HepG2 (cell line): ENCODE results near the gene PREX1. TPM values are rescaled to one million over a fixed set of nuclear protein-coding genes. Genes with fewer than 3 reads are reported as not detected.

Experiments
- ATAC-seq: fragments of 200-7000 bp; cut with Tn5 transposase; 3 replicates; pipeline ENCODE4 v1.9.1; 2020; ENCODE audit warnings: mild to moderate bottlenecking, moderate library complexity
- BruUV-seq: library from RNA; stranded (reverse); fragments of 400-500 nt; replicated peaks from 2 replicates; lab custom pipeline; 2021; lab: Mats Ljungman, UMichigan
- CTCF ChIA-PET: fragments of 300-600 bp; formaldehyde crosslinking; extraction: SDS; loops from one replicate; lab custom pipeline; 2021; ENCODE audit warnings: low total read pairs, inconsistent platforms, low intra/inter-chr PET ratio; lab: Yijun Ruan, JAX
- POLR2A ChIA-PET: fragments of 350-600 bp; sonication (Branson Sonifier 250); formaldehyde crosslinking; loops from one replicate; lab custom pipeline; 2020; ENCODE audit warnings: antibody characterized with exemption, inconsistent platforms; lab: Yijun Ruan, JAX
- DNase-seq: peaks from one replicate; pipeline ENCODE4 v3.0.0-alpha.2; 2015; ENCODE audit warnings: low spot score
- FAIRE-seq: peaks from 3 replicates; lab custom pipeline; 2011; peaks lifted over from hg19 to GRCh38; lab: Jason Lieb, UNC
- H2AFZ ChIP-seq: one replicate; pipeline ENCODE4 v1.6.1; 2011; ENCODE audit warnings: low read length, inconsistent platforms
- H3K27ac ChIP-seq: fragments of 300-600 bp; 3 replicates; pipeline ENCODE4 v1.8.0; 2011; ENCODE audit warnings: mixed run types, mild to moderate bottlenecking, mixed read lengths, low read length, inconsistent platforms; ENCODE audit not compliant: insufficient read depth; ENCODE audit errors: extremely low read length
- H3K27me3 ChIP-seq, 2 experiments: fragments of 200-600 bp in 1 of 2; 2 replicates in 1 of 2; 3 replicates in 1 of 2; pipeline versions ENCODE4 v1.6.0 to v1.8.0; 2011; ENCODE audit warnings: low read length in 2 of 2, mild to moderate bottlenecking in 2 of 2, moderate library complexity in 2 of 2, inconsistent platforms in 1 of 2; ENCODE audit not compliant: insufficient read depth in 2 of 2, control insufficient read depth in 1 of 2
- H3K36me3 ChIP-seq, 2 experiments: fragments of 200-600 bp in 1 of 2; replicated peaks in 1 of 2; 2 replicates in 1 of 2; 3 replicates in 1 of 2; pipeline versions ENCODE4 v1.5.1 to v1.8.0; 2011; ENCODE audit warnings: low read length in 2 of 2, inconsistent platforms in 1 of 2; ENCODE audit not compliant: insufficient read depth in 2 of 2, control insufficient read depth in 1 of 2
- H3K4me1 ChIP-seq: 2 replicates; pipeline ENCODE4 v1.5.1; 2012; ENCODE audit warnings: low read length, inconsistent platforms; ENCODE audit not compliant: insufficient read depth
- H3K4me2 ChIP-seq: 2 replicates; pipeline ENCODE4 v1.6.0; 2011; ENCODE audit warnings: low read depth, low read length, inconsistent platforms
- H3K4me3 ChIP-seq, 3 experiments: fragments of 200-600 bp in 1 of 3; sonication (generic), shearing (Covaris generic) in 1 of 3; replicated peaks in 1 of 3; 2 replicates each; pipeline ENCODE4 v1.5.1; 2011 to 2016; ENCODE audit warnings: low read length in 3 of 3, inconsistent platforms in 2 of 3, low read depth in 2 of 3, mild to moderate bottlenecking in 2 of 3, control low read depth in 1 of 3, mixed read lengths in 1 of 3; ENCODE audit not compliant: insufficient read depth in 1 of 3
- H3K79me2 ChIP-seq: one replicate; pipeline ENCODE4 v1.6.1; 2011; ENCODE audit warnings: low read length, inconsistent platforms; ENCODE audit not compliant: insufficient read depth
- H3K9ac ChIP-seq: 2 replicates; pipeline ENCODE4 v1.6.0; 2011; ENCODE audit warnings: mild to moderate bottlenecking, low read depth, low read length, inconsistent platforms; ENCODE audit not compliant: insufficient read depth
- H3K9me3 ChIP-seq: 2 replicates; pipeline ENCODE4 v1.5.1; 2012; ENCODE audit warnings: mild to moderate bottlenecking, low read length
- H4K20me1 ChIP-seq: 2 replicates; pipeline ENCODE4 v1.6.0; 2011; ENCODE audit warnings: inconsistent platforms, mild to moderate bottlenecking, low read length, moderate library complexity; ENCODE audit not compliant: insufficient read depth
- CERS6 ChIP-seq: sonication (generic); formaldehyde crosslinking; IDR thresholded peaks from 2 replicates; pipeline ENCODE4 v1.5.0; 2020; ENCODE audit warnings: missing genetic modification reagents
- CREB3 ChIP-seq: sonication (generic); formaldehyde crosslinking; IDR thresholded peaks from 2 replicates; pipeline ENCODE4 v1.5.0; 2020; ENCODE audit warnings: missing genetic modification reagents
- E2F2 ChIP-seq: sonication (generic); formaldehyde crosslinking; IDR thresholded peaks from 2 replicates; pipeline ENCODE4 v1.4.0; 2020; ENCODE audit warnings: missing genetic modification reagents, borderline replicate concordance
- FOXA3 ChIP-seq: IDR thresholded peaks from 2 replicates; pipeline ENCODE4 v1.6.1; 2016; ENCODE audit warnings: missing genetic modification reagents, missing compliant biosample characterization
- FOXC1 ChIP-seq: sonication (generic); formaldehyde crosslinking; IDR thresholded peaks from 2 replicates; pipeline ENCODE4 v1.8.0; 2022; ENCODE audit warnings: mild to moderate bottlenecking, missing genetic modification reagents, borderline replicate concordance
- KAT2B ChIP-seq: fragments of 150-350 bp; IDR thresholded peaks from 2 replicates; pipeline ENCODE4 v1.6.1; 2014; ENCODE audit warnings: low read depth, low read length, borderline replicate concordance
- KLF13 ChIP-seq: sonication (generic); formaldehyde crosslinking; IDR thresholded peaks from 2 replicates; pipeline ENCODE4 v1.4.0; 2020; ENCODE audit warnings: mild to moderate bottlenecking, missing genetic modification reagents
- PRMT3 ChIP-seq: sonication (generic); formaldehyde crosslinking; IDR thresholded peaks from 2 replicates; pipeline ENCODE4 v1.8.1; 2022; ENCODE audit warnings: low read depth, mild to moderate bottlenecking, moderate library complexity, missing genetic modification reagents, borderline replicate concordance
- RNF2 ChIP-seq: fragments of 450-650 bp; conservative IDR thresholded peaks from 2 replicates; pipeline ENCODE4 v1.6.1; 2016; ENCODE audit warnings: low read depth
- RORA ChIP-seq: sonication (generic); formaldehyde crosslinking; IDR thresholded peaks from 2 replicates; pipeline ENCODE4 v1.5.0; 2020; ENCODE audit warnings: mild to moderate bottlenecking, missing genetic modification reagents, moderate library complexity
- SIX1 ChIP-seq: sonication (generic); formaldehyde crosslinking; IDR thresholded peaks from 2 replicates; pipeline ENCODE4 v1.4.0; 2020; ENCODE audit warnings: missing genetic modification reagents, borderline replicate concordance
- ZFP82 ChIP-seq: sonication (generic); formaldehyde crosslinking; IDR thresholded peaks from 2 replicates; pipeline ENCODE4 v1.5.1; 2020; ENCODE audit warnings: mild to moderate bottlenecking, missing genetic modification reagents, borderline replicate concordance
- ZNF275 ChIP-seq: sonication (generic); formaldehyde crosslinking; IDR thresholded peaks from 2 replicates; pipeline ENCODE4 v1.8.0; 2022; ENCODE audit warnings: missing genetic modification reagents, mild to moderate bottlenecking, inconsistent platforms, borderline replicate concordance
- ZNF446 ChIP-seq: sonication (generic); formaldehyde crosslinking; IDR thresholded peaks from 2 replicates; pipeline ENCODE4 v1.5.0; 2020; ENCODE audit warnings: mild to moderate bottlenecking, missing genetic modification reagents
- WGBS: methylation state at CpG from one replicate; pipeline ENCODE4 v1.1.6; 2017; ENCODE audit warnings: low lambda C conversion rate; 5-methylcytosine and 5-hydroxymethylcytosine counted together
- in situ Hi-C: cut with HindIII; loops from 2 replicates; pipeline ENCODE4 v1.10.0; 2017; ENCODE audit warnings: low pct_unique_long_range_greater_than_20kb; ENCODE audit not compliant: extremely low pct_ligation_motif_present
- intact Hi-C: fragments of 100-400 bp; cut with micrococcal nuclease; formaldehyde crosslinking; loops from one replicate; pipeline ENCODE4 v1.10.0; 2022; ENCODE audit not compliant: unreplicated experiment
- polyA plus RNA-seq, 8 experiments: library from polyadenylated mRNA; depleted of rRNA in 3 of 8; stranded (reverse) in 7 of 8; unstranded in 1 of 8; fragments of >200 nt; fragmentation: Illumina TruSeq in 4 of 8; extraction: Trizol in 4 of 8; gene quantifications; 2 replicates each; pipeline versions ENCODE4 v1.2.1 to v1.2.3, GENCODE V29; 2011 to 2016; ENCODE audit warnings: low read depth in 4 of 8, missing spikeins in 1 of 8, mixed read lengths in 1 of 8; ENCODE audit not compliant: insufficient read depth in 1 of 8
- total RNA-seq, 5 experiments: library from RNA; depleted of rRNA; stranded (reverse); fragments of >200 nt; fragmentation: Illumina TruSeq; extraction: Trizol; gene quantifications; 2 replicates each; pipeline ENCODE4 v1.2.3, GENCODE V29; 2016; ENCODE audit warnings: low read depth in 1 of 5

Gene PREX1
- total and polyA plus RNA-seq, 2 of the 13 experiments (the other 11 are each of a cell fraction or from before 2014, with no cell fraction given) = 0.02 to 0.04 TPM

DNA sequence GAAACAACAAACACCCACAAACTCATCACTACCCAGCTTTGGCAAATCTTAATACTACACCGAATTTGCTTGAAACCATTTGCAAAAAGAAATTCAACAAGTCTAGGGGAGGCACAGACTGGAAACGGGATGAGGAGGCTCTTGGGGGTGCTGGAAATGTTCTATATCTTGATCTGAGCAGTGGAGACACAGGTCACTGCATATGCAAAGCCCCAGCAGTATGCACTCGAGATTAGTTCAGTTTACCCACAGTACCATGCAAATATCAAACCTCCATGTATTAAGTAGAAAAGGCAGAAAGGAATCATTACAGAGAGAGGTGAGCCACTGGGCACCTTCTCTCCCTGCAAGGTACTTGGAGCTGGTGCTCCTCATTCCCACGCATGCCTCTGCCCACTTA lies 75.9 kb downstream of the PREX1 start:
- no TSS peak for BruUV-seq
- in situ Hi-C loops = no loop called here
- no peaks in the 10 kb centered on the region for H3K9me3 ChIP-seq
- CTCF ChIA-PET = no interaction called here
- H4K20me1 ChIP-seq = no peaks in the 10 kb centered on the region; the same call in 1 of the 2 replicates
- H3K9ac ChIP-seq = no peak overlapping the region
- TF ChIP-seq PRMT3 (CRISPR knock-in tag) (no peak), RORA (CRISPR knock-in tag) (no peak), KAT2B (no peak), E2F2 (CRISPR knock-in tag) (no peak), CERS6 (CRISPR knock-in tag) (no peak), ZNF275 (CRISPR knock-in tag) (no peak), SIX1 (no peak), FOXA3 (CRISPR knock-in tag) (no peak), CREB3 (CRISPR knock-in tag) (no peak), ZNF446 (no peak), KLF13 (CRISPR knock-in tag) (no peak), RNF2 (no peak), FOXC1 (CRISPR knock-in tag) (no peak), ZFP82 (CRISPR knock-in tag) (no peak)
- TF ChIP-seq, all 625 proteins: peak for 0
- POLR2A ChIA-PET = no interaction called here
- no peak overlapping the region for H3K4me3 ChIP-seq
- no peaks in the 10 kb centered on the region for H3K79me2 ChIP-seq
- no peak overlapping the region for H3K4me2 ChIP-seq
- no peak for FAIRE-seq
- intact Hi-C loops = no loop called here
- H3K4me1 ChIP-seq = peaks cover 4% of the 10 kb centered on the region
- H3K36me3 ChIP-seq = no peaks in the 10 kb centered on the region
- peaks cover 5 to 39% of the 10 kb centered on the region in 2 experiments; a peak in 3 of 5 replicates for H3K27me3 ChIP-seq
- WGBS = 10% methylated on average over 4 of the region's 4 CpGs
- no peak overlapping the region for H2AFZ ChIP-seq
- no peak overlapping the region for H3K27ac ChIP-seq
- no peak for DNase-seq
- ATAC-seq = no peak
